LoVo (cell line): ENCODE results near the gene SYNE3.

Source experiments
- DNase-seq: peaks from one replicate; pipeline ENCODE4 v3.0.0-alpha.2; 2016; ENCODE audit warnings: low spot score

The SYNE3 gene

DNA sequence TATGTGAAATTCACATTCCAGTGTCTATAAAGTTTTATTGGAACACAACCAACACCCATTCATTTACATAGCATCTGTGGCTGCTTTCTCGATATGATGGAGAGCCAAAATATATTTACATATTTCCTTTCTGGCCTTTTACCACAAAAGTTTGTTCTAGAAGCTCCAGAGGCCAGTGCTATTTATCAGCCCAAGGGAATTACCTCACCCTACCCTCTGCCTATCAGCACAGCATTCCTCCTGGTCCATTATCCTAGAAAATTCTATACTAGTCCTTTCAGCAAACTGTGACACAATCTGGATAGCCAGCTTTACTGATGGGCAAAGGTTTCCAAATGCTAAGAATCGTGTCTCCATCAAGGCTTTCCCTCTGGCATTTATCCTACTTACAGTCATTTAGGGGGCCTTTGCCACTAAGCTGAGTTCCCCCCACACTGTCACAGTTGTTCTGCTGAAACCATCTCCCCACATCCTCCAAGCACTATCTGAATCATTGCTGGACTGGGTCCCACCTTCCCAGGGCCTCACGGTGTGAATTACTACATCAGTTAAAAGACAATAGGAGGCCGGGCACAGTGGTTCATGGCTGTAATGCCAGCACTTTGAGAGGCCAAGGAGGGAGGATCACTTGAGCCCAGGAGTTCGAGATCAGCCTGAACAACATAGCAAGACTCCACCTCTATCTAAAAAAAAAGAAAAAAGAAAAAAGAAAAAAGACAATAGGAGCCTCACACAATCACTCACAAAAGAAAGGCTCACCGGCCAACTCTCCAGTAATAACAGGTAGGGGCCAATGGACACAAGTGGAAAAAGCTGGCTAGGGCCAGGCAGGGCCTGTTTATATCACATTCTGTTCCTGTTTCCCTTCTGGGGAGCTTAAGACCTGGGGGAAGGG is 12.1 kb downstream of the SYNE3 start:
- no peak for DNase-seq

DNA sequence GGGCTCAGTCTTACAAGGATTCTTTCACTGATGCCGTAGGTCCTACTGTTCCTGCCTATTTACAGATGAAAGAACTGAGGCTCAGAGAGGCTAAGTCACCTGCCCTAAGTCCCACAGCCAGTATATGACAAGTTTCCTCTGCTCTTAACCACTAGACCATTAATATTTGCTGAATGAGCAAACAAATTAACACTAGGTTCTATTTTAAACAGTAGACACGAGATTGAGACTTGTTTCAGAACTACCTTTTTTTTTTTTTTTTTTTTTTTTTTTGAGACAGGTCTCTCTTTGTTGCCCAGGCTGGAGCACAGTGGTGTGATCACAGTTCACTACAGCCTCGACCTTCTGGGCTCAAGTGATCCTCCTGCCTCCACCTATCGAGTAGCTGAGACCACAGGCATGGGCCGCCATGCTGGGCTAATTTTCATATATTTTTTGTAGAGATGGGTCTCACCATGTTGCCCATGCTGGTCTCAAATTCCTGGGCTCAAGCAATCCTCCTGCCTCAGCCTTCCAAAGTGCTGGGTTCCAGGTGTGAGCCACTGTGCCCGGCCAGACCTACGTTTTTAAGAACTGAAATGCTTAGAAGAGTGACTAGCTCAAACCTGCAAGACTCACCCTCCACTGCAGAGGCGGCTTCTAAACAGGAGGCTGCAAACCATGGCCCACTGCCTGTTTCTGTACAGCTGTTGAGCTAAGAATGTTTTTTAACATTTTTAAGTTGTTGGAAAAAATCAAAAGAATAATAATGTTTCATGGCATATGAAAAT is 12.9 kb downstream of the SYNE3 start:
- no peak for DNase-seq

- no peak for DNase-seq
These were observed 14.0 kb downstream of the SYNE3 start for GRCh38 chr14:95502381-95502950.

DNA sequence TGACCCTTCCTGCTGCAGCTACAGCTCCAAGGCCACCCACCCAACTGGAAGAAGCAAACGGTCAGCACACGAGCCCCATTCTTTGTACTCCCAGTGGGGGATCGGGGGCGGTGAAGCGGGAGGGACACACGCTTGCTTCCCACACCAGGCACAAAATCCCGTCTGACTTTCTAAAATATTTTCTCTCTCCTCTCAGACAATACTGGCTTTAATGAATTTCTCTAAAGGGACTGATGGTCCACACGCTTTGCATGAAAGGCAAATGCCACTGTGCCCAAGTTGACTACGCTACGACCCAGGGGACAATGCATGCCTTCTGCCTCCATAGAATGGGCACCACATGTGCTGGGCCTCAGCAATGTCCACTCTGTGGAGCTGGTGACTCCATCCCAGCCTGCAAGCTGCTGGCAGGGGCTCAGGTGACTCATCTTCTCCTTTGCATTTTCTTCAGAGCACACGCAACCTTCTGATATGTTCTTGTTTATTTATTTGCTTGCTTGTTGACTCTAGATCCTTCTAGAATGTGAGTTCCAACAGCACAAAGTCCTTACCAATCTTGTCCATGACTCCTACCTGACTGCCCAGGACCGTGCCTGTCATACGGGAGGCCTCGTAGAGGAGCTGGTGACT is 15.6 kb downstream of the SYNE3 start:
- DNase-seq = no peak

- no peak for DNase-seq
These were observed 16.2 kb downstream of the SYNE3 start for GRCh38 chr14:95500201-95500681.

DNA sequence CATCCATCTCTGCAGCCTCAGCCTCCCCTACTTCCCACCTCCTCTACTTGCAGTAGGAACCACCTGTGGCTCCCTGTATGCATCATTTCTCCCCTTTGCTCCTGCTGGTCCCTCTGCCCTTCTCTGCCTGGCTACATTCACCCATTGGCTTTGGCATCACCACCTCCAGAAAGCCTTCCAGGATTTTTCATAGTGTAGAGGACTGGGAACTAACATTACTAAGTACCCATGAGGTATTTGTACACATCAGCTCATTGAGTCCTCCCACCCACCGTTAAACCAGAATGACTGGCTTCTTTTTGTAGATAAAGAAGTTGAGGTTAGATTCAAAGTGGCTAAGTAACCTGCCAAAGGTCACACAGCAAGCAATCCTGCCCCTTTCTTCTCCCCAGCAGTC is 17.1 kb downstream of the SYNE3 start:
- no peak for DNase-seq

DNA sequence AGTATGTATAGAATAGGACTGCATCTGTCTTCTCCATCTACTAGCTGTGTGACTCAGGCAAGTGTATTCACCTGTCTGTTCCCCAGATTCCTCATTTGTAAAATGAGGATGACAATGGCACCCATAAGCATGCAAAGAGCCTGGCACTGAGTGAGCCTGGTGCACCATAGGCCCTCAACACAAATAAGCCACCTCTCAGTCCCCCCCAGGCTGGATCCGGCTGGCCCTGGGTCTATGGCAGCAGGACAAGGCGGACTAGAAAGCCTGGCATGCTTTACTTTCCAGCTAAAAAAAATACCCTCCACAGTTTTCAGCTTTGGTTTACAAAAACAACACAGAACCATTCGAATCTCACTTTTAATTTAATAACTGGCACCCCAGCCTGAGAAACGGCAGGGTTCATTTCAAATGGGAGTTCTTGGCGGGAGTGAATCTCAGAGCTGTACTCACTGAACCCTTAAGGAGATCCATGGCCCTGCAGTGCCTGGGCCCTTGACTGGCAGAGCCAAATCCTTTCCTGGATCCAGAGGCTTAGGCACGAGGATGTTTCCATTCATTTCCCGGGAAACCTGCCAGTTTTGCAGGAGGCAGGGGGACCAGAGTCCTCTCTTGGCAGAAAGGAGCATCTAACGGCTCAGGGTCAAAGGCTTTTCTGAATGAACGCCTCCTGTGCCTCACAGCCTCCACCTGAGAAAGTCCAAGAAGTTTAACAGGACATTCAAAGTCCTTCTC is 17.7 kb downstream of the SYNE3 start:
- DNase-seq = no peak

DNA sequence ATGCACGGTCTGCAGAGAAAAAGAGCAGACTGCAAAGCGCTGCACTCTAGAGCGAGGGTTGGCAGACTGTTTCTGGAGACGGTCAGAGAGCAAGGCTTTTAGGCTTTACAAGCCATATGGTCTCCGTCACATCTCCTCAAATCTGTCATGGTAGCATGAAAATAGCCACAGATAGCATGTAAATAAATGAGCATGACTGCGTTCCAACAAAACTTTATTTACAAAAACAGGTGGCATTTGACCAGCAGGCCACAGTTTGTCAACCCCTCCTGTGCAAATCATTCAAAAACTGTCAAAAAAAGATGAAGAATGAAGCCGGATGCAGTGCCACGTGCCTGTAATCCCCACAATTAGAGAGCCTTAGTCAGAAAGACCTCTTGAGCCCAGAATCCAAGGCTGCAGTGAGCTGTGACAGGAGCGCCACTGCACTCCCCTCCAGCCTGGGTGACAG is 18.9 kb downstream of the SYNE3 start:
- no peak for DNase-seq

DNA sequence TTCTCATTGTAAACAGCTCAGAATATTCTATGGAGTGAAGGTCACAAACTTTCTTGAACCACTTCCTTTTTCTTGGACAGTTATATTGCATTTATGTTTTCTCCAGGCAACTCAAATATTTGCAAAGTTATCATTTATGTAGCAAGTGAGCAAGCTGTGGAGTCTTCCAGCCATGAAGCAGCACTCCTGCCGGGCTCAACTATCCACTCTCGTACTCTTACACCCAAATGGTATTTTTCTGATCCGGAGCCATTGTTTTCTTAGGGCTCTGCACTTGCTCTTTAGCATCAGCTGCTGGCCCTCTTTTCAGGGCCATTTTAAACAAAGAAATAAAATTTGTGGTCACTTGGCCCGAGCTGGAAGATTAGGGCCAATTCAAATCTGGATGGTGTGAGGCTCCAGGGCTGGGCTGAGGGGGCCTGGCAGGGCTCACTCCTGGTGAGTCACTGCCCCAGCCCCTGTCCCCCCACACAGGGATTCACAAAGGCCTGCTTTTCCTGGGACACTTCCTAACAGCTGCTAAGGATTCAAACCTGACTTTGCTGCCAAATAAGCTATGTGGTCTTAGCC is 19.7 kb downstream of the SYNE3 start:
- DNase-seq = no peak

DNA sequence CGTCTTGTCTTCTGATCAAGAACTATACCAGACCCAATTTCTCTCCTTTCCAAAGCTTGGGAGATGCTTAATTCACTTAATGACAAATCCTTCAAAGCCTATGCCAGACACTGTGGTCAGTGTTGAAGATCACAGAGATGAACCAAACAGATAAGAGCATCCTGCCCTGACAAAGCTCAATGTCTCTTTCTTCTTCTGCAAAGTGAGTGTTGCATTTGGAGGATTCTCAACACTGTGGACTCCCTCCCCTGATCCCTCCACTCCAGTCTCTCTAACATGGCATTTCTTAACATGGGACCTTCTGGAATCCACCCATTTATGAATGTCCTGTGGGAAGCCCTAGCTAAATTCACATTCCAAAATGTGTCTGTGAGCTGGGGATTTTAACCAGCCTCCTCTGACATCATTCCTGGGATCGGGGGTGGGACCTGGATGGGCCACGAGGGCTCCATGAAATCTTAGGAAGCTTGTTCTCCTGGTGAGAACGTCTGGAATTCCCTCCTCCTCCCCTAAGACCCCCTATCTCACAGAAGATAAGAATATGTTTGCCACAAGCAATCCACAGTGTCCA is 20.3 kb downstream of the SYNE3 start:
- no peak for DNase-seq

GRCh38 chr14:95495538-95496025 is 20.9 kb downstream of the SYNE3 start:
- DNase-seq = no peak

DNA sequence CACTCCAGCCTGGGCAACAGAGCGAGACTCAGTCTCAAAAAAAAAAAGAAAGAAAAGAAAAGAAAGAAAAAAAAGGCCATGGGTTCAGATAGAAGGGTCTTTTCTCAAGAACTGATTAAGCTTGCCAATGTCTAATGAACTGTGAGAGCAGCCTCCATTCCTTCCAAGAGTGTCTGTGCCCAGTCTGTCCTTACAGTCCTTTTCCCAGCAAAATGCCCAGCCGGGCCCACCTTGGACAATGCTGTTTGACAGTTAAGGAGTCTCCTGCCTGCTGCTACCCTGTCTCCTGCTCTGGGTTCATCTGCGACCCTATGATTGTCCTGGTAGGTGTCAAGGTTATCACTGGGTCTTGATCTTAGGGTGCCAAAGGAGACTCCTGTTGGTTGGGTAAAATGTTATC is 21.4 kb downstream of the SYNE3 start:
- no peak for DNase-seq

DNA sequence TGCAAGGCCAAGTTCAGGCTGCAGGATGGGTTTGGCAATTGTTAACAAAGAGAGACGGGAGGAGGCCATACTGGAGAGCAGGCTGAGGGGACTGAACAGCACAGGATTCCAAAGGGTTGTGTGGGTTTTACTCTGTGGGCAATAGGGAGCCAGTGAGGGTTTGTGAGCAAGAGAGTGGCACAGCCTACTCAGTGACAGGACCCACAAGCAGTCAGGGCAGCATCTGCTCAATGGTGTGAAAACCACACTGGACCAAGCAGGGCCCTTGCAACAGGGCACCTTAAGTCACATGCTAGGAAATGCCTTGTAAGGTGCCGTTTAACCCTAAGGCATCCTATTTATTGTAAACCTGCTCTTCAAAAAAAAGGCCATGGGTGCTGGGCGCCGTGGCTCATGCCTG is 22.0 kb downstream of the SYNE3 start:
- no peak for DNase-seq

DNA sequence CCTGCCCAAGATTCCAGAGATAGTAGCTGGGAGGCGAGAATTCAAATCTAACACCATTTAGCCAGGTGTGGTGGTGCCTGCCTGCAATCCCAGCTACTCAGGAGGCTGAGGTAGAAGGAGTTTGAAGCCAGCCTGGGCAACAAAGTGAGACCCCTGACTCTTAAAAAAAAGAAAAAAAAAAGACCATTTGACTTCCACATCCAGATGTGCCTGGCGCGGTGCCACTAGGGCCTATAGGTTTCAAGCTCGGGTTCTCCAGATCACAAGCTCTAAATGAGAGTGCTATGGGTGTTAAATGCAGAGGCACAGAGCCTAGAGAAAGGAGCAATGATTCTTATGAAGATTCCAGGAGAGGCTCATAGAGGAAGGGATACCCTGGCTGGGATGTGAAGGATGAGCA is 22.5 kb downstream of the SYNE3 start:
- DNase-seq = no peak

DNA sequence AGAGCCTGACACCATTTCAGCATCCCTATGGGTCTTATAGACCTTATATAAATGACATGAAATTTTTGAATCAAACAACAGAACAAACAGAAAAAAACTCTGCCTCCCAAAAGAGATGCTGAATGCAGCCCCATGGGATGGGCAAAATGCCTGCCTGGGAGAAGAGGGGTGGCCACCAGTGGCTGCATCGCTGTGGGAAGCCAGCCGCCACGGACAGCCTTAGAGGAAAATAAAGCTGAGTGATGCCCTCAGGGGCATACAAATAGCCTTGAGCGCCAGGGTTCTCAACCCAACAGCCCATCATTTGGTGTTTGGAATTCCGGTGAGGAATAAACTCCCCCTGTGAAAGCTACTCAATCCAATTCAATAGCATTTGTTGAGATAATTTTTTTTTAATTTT is 22.9 kb downstream of the SYNE3 start:
- DNase-seq = no peak

- no peak for DNase-seq
These were observed 24.4 kb downstream of the SYNE3 start for GRCh38 chr14:95491936-95492608.

- peak; percentile 81 for DNase-seq
These were observed 25.6 kb downstream of the SYNE3 start for GRCh38 chr14:95490727-95491451.

DNA sequence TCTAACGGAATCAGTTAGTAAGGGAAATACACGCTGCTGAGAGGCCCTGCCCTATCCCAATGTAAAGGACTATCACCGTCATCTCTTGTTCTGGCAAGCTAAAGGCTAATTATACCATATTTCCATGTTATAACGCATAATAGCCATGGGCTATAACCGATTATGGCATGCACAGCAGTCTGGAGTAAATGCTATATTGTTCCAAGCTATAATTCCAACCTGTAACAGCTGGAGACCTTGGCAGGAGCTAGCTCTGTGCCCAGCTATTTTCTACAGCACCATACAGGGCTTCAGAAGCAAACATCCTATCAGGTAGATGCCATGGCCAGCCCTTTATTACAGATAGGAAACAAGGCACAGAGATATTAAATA is 26.3 kb downstream of the SYNE3 start:
- DNase-seq = no peak
